Stomach (tissue), 9 donors: Measurements from ENCODE around the gene LACTB. TPM values are rescaled to one million over a fixed set of nuclear protein-coding genes. Genes with fewer than 3 reads are reported as not detected.

Experiments used
- DNase-seq, 2 donors: peaks; one replicate each; pipeline versions ENCODE4 v3.0.0 to v3.0.0-alpha.2; 2013 to 2019
- H3K27ac ChIP-seq, 5 donors: fragments of 200-600 bp in 4 of 5; sonication (generic) in 4 of 5; one replicate each; pipeline ENCODE4 v1.5.1; 2013 to 2019; ENCODE audit warnings: mild to moderate bottlenecking in 1 of 5, moderate library complexity in 1 of 5
- H3K27me3 ChIP-seq, 3 donors: fragments of 200-600 bp; sonication (generic); one replicate each; pipeline ENCODE4 v1.5.1; 2017 to 2019; ENCODE audit warnings: mixed run types in 1 of 3
- H3K36me3 ChIP-seq, 4 donors: fragments of 200-600 bp; sonication (generic); 1 replicate in 3 of 4; 2 replicates in 1 of 4; pipeline ENCODE4 v1.5.1; 2016 to 2019
- H3K4me1 ChIP-seq, 4 donors: fragments of 200-600 bp; sonication (generic); one replicate each; pipeline ENCODE4 v1.5.1; 2016 to 2019
- H3K4me3 ChIP-seq, 4 donors: fragments of 200-600 bp; sonication (generic) in 3 of 4; one replicate each; pipeline ENCODE4 v1.5.1; 2016 to 2019; ENCODE audit warnings: mild to moderate bottlenecking in 1 of 4
- H3K9me3 ChIP-seq, 4 donors: fragments of 200-600 bp; sonication (generic); one replicate each; pipeline ENCODE4 v1.5.1; 2016 to 2019
- EP300 ChIP-seq: sonication (generic); formaldehyde crosslinking; IDR thresholded peaks from one replicate; pipeline ENCODE4 v1.6.1; 2017; ENCODE audit warnings: antibody characterized with exemption
- POLR2A ChIP-seq, 4 donors: fragments of 450-650 bp; IDR thresholded peaks; one replicate each; pipeline ENCODE4 v1.6.1; 2016; ENCODE audit warnings: antibody characterized with exemption in 4 of 4, control low read depth in 2 of 4, mild to moderate bottlenecking in 1 of 4, moderate library complexity in 1 of 4
- POLR2AphosphoS5 ChIP-seq, 3 donors: sonication (generic); formaldehyde crosslinking; IDR thresholded peaks; one replicate each; pipeline ENCODE4 v1.6.1; 2016; ENCODE audit warnings: antibody characterized with exemption in 3 of 3
- WGBS, 5 donors: extraction: QIAGEN DNeasy Blood & Tissue Kit in 3 of 5; methylation state at CpG; one replicate each; pipeline versions ENCODE4 v1.1.5 to v1.1.7; 2013 to 2018; 5-methylcytosine and 5-hydroxymethylcytosine counted together
- intact Hi-C: fragments of 100-400 bp; cut with DNase I; formaldehyde crosslinking; loops from one replicate; pipeline ENCODE4 v1.15.1; 2023; ENCODE audit warnings: low total_unique reads
- polyA plus RNA-seq, 3 donors: library from polyadenylated mRNA; stranded (reverse); fragments of 200-250 nt; gene quantifications; one replicate each; pipeline ENCODE4 v1.2.3, GENCODE V29; 2013
- total RNA-seq, 5 donors: library from RNA; depleted of rRNA; stranded (reverse); fragments of >200 nt; gene quantifications; one replicate each; pipeline versions ENCODE4 v1.1.0 to v1.2.3, GENCODE V29; 2014 to 2016
- TF ChIP-seq, protein P1 (sequence below), 7 experiments: fragments of 450-650 bp in 4 of 7; fragments of 200-600 bp in 3 of 7; sonication (generic) in 3 of 7; IDR thresholded peaks; one replicate each; pipeline ENCODE4 v1.5.1; 2016 to 2019; ENCODE audit warnings: antibody characterized with exemption in 7 of 7, control low read depth in 2 of 7, mild to moderate bottlenecking in 1 of 7
- donor health status: healthy with polysubstance abuse.
- donor health status: Bipolar disorder and iron deficiency.
- donor health status: healthy.

The LACTB gene
- total and polyA plus RNA-seq, 8 donors = 1.2 to 30.8 (median 11.1) TPM

DNA sequence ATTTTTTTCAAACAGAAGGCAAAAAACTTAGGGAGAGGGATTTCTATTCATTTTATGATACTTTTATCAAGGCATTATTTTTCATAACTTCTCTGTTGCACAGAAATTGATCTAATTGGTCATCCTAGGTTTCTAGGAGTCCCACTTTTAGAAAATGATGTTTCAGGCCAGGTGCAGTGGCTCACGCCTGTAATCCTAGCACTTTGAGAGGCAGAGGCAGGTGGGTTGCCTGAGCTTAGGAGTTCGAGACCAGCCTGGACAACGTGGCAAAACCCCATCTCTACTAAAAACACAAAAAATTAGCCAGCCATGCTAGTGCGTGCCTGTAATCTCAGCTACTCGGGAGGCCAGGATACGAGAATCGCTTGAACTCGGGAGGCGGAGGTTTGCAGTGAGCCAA, 2.8 kb downstream of the LACTB start:
- TF ChIP-seq, protein P1, sequence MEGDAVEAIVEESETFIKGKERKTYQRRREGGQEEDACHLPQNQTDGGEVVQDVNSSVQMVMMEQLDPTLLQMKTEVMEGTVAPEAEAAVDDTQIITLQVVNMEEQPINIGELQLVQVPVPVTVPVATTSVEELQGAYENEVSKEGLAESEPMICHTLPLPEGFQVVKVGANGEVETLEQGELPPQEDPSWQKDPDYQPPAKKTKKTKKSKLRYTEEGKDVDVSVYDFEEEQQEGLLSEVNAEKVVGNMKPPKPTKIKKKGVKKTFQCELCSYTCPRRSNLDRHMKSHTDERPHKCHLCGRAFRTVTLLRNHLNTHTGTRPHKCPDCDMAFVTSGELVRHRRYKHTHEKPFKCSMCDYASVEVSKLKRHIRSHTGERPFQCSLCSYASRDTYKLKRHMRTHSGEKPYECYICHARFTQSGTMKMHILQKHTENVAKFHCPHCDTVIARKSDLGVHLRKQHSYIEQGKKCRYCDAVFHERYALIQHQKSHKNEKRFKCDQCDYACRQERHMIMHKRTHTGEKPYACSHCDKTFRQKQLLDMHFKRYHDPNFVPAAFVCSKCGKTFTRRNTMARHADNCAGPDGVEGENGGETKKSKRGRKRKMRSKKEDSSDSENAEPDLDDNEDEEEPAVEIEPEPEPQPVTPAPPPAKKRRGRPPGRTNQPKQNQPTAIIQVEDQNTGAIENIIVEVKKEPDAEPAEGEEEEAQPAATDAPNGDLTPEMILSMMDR (IDR thresholded peaks at IDR 0.05) = no peak
- TF ChIP-seq POLR2AphosphoS5 (IDR thresholded peaks at IDR 0.05) (no peak), POLR2A (IDR thresholded peaks at IDR 0.05) (no peak), EP300 (no peak)
- Histone ChIP-seq H3K36me3 (peaks cover 9 to 44% (median 36%) of the 10 kb centered on the region in 4 donors), H3K9me3 (peaks cover 0 to 6% (median 3%) of the 10 kb centered on the region in 4 donors), H3K27me3 (no peaks in the 10 kb centered on the region), H3K27ac (no peak overlapping the region), H3K4me3 (no peak overlapping the region), H3K4me1 (peaks cover 5 to 15% (median 11%) of the 10 kb centered on the region in 4 donors)
- no peak for DNase-seq
- intact Hi-C loops = no loop called here
- 93 to 98% (median 96%) methylated on average over 9 of the region's 9 CpGs for WGBS, 5 donors

DNA sequence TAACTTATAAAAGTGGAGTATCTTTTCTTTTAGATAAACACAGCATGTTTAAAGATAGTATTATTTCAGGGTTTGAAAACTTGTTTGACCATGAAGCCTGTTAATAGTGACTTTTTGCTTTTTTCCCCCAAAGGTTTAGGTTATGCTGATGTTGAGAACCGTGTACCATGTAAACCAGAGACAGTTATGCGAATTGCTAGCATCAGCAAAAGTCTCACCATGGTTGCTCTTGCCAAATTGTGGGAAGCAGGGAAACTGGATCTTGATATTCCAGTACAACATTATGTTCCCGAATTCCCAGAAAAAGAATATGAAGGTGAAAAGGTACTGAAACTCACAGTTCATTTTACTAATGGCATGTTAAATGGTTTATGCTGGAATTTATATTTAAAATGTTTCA, 5.1 kb downstream of the LACTB start:
- intact Hi-C loops = no loop called here
- Histone ChIP-seq H3K4me3 (no peak overlapping the region), H3K36me3 (peaks cover 9 to 64% (median 59%) of the 10 kb centered on the region in 4 donors), H3K27me3 (no peaks in the 10 kb centered on the region), H3K9me3 (no peaks in the 10 kb centered on the region), H3K4me1 (peaks cover 5 to 9% (median 7%) of the 10 kb centered on the region in 4 donors), H3K27ac (no peak overlapping the region)
- TF ChIP-seq POLR2AphosphoS5 (IDR thresholded peaks at IDR 0.05) (no peak), POLR2A (IDR thresholded peaks at IDR 0.05) (no peak), EP300 (no peak)
- TF ChIP-seq, protein P1 (IDR thresholded peaks at IDR 0.05) = no peak
- DNase-seq = no peak
- 80 to 91% (median 84%) methylated on average over 3 of the region's 3 CpGs for WGBS, 5 donors

DNA sequence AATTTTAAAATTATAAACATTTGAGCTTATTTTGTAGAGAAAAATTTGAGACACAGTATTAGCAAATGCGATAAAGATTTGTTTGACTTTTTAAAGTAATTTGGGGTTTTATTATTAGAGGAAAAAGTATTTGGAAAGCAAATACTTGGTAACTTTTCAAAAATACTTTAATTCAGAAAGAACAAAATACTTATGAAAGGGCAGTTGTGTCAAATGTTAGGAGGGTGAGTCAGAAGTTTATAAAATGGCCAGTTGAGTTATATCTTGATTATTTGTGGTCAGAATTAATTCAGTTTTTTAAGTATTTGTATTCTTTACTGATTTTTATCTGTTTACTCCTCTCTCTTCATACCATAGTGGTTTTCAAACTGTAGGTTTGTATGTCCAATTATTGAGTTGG, 12.1 kb downstream of the LACTB start:
- no peak for DNase-seq
- intact Hi-C loops = no loop called here
- Histone ChIP-seq H3K4me3 (no peak overlapping the region), H3K4me1 (peaks cover 0 to 23% (median 3%) of the 10 kb centered on the region in 4 donors), H3K27ac (peak overlapping the region in 2 of 5 donors; percentile 34 to 49), H3K36me3 (peaks cover 0 to 33% (median 31%) of the 10 kb centered on the region in 4 donors), H3K27me3 (no peaks in the 10 kb centered on the region), H3K9me3 (no peaks in the 10 kb centered on the region)
- 20 to 65% (median 43%) methylated on average over 1 of the region's 1 CpG for WGBS, 5 donors
- TF ChIP-seq POLR2AphosphoS5 (IDR thresholded peaks at IDR 0.05) (no peak), EP300 (no peak), POLR2A (IDR thresholded peaks at IDR 0.05) (no peak)
- TF ChIP-seq, protein P1 (IDR thresholded peaks at IDR 0.05) = no peak

DNA sequence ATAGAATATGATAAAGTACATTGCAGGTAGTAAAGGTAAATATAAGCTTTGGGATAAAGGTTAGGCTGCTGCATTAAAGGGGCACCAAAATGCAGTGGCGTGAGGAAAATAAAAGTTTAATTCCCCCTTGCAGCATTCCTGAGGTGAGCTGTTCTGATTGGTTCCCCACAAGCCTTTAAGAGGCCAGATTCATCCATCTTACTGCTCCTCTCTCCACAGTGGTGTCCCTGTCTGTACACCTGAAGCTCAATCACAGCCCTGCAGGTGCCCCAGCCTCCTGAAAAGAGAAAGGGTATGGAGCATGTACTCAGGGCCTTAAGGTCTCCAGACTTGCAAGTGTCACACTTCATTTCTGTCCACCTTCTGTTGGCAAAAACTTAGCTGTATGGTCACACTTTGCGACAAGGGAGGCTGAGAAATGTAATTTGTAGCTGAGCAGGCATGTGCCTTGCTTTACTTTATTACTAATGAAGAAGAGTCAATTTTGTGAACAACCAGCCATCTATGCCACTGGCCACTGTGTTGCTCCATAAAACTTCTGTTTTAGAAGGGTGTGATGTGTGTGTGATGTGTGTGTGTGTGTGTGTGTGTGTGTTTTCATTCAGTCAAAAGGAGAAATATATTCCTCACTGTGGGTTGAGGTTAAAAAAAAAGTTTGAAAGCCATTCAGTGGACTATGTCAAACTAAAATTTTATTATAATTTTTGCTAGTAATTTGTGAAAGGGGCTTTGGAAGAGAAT, 12.8 kb downstream of the LACTB start:
- Histone ChIP-seq H3K27me3 (no peaks in the 10 kb centered on the region), H3K27ac (peak overlapping the region in 3 of 5 donors; percentile 16 to 34 (median 29)), H3K9me3 (no peaks in the 10 kb centered on the region), H3K4me1 (peaks cover 0 to 23% (median 3%) of the 10 kb centered on the region in 4 donors), H3K4me3 (no peak overlapping the region), H3K36me3 (peaks cover 0 to 27% (median 26%) of the 10 kb centered on the region in 4 donors)
- DNase-seq = no peak
- intact Hi-C loops = no loop called here
- 86 to 92% (median 87%) methylated on average over 2 of the region's 2 CpGs for WGBS, 5 donors
- no peak for TF ChIP-seq EP300
- TF ChIP-seq POLR2AphosphoS5 (IDR thresholded peaks at IDR 0.05) = no peak
- TF ChIP-seq POLR2A (IDR thresholded peaks at IDR 0.05) = no peak
- TF ChIP-seq, protein P1 (IDR thresholded peaks at IDR 0.05) = no peak
